Ramos (cell line): ENCODE measurements around the gene NPY.
"Not testable (repeated sequence)": the region's sequence is repeated elsewhere in the genome, so short reads cannot be mapped to it uniquely, and the experiment has no call there.

Experiments used
- in situ Hi-C: fragments of 300-500 bp; cut with MboI; formaldehyde crosslinking; loops from one replicate; pipeline ENCODE4 v1.14.3; 2022; ENCODE audit warnings: low sequenced_read_pairs; ENCODE audit not compliant: unreplicated experiment

Gene NPY

GRCh38 chr7:24283897-24284698 is at the start of gene NPY:
TSS of gene NPY (plus strand) at chr7:24284190. CDS start at chr7:24285241, 1,051 bp downstream.
- in situ Hi-C loops, result loop anchor here (25.0 kb wide), 1 partner anchor 803 kb away; no protein-coding TSS in a partner anchor

DNA sequence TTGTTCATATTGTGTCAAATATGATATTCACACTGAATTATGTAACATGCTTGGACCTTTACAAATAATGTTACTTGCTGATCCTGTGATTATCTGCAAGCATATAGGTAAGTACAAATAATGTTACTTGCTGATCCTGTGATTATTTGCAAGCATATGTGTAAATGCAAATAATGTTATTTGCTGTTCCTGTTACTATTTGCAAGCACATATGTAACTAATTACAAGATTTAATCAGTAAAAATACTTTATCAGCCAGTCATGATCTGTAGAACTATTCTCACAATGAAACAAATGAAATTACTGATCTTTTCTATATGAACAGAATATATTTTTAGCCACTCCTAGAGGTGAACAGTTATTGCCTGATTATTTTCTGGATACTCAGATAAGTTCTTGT is 44.7 kb upstream of the NPY start:
- in situ Hi-C loops, result no loop called here

- in situ Hi-C loops, result no loop called here
These were observed 42.8 kb upstream of the NPY start for GRCh38 chr7:24241206-24241605.

- in situ Hi-C loops, result no loop called here
These were observed 39.4 kb upstream of the NPY start for GRCh38 chr7:24244554-24244953.

GRCh38 chr7:24245362-24245761 is 38.6 kb upstream of the NPY start:
- in situ Hi-C loops, result no loop called here

GRCh38 chr7:24249266-24249665 is 34.7 kb upstream of the NPY start:
- in situ Hi-C loops, result no loop called here

GRCh38 chr7:24251568-24251967 is 32.4 kb upstream of the NPY start:
- in situ Hi-C loops, result no loop called here

GRCh38 chr7:24255139-24255538 is 28.9 kb upstream of the NPY start:
- in situ Hi-C loops, result no loop called here

GRCh38 chr7:24258324-24258723 is 25.7 kb upstream of the NPY start:
- in situ Hi-C loops, result not testable (repeated sequence)

DNA sequence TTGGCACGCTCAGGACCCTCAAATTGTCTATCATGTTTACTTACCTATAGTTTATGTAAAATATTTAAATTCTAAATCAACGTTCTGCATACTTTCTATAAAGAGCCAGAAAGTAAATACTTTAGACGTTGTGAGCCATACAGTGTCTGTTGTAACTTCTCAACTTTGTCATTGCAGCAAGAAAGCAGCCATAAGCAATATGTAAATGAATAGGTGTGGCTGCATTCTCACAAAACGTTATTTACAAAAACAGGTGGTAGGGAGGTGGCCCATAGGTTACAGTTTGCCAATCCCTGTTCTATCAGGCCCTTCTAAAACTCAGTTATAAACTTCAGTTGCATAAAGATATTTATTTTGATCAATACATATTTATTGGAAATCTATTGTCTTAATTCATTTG is 12.1 kb upstream of the NPY start:
- in situ Hi-C loops, result no loop called here

DNA sequence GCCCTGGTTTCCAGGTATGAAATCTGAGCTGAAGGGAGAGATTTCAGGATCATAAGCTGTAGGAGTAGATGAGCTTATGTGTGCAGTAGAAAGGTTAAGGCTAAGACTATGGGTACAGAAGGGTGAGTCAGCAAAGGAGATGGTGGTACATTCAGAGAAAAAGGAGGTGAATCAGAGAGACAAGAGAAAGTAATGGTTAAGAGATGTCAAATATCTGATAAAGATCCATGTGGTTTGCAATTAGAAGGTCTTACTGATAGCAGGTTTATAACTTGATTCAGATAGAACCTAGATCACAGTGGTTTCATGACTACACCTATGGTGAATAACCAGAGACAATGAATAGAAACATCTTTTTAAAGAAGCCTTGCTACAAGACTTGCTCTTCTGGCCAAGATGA is 4.5 kb upstream of the NPY start:
- in situ Hi-C loops, result loop anchor here (25.0 kb wide), 1 partner anchor 808 kb away; no protein-coding TSS in a partner anchor

DNA sequence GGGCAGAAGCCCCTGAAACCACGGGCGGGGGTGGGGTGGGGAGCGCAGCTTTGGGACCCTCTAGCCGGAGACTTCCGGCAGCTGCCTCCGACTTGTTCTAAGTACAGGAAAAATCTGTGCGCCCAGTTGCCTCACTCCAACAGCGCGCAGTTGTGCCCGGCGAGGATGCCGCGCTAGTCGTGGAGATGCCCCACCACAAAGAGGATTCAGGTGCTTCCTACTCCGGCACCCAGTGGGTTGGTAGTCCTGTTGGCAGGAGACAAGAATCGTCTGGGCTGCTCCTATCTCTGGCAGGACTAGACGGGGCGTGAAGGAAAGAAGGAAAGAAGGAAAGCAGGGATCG is 465 bp upstream of the NPY start:
- in situ Hi-C loops, result loop anchor here (25.0 kb wide), 1 partner anchor 804 kb away; no protein-coding TSS in a partner anchor

DNA sequence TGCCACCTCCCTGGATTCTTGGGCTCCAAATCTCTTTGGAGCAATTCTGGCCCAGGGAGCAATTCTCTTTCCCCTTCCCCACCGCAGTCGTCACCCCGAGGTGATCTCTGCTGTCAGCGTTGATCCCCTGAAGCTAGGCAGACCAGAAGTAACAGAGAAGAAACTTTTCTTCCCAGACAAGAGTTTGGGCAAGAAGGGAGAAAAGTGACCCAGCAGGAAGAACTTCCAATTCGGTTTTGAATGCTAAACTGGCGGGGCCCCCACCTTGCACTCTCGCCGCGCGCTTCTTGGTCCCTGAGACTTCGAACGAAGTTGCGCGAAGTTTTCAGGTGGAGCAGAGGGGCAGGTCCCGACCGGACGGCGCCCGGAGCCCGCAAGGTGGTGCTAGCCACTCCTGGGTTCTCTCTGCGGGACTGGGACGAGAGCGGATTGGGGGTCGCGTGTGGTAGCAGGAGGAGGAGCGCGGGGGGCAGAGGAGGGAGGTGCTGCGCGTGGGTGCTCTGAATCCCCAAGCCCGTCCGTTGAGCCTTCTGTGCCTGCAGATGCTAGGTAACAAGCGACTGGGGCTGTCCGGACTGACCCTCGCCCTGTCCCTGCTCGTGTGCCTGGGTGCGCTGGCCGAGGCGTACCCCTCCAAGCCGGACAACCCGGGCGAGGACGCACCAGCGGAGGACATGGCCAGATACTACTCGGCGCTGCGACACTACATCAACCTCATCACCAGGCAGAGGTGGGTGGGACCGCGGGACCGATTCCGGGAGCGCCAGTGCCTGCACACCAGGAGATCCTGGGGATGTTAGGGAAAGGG is 913 bp downstream of the NPY start:
- in situ Hi-C loops, result loop anchor here (25.0 kb wide), 1 partner anchor 802 kb away; no protein-coding TSS in a partner anchor

GRCh38 chr7:24290004-24290641 is 6.1 kb downstream of the NPY start:
- in situ Hi-C loops, result loop anchor here (25.0 kb wide), 1 partner anchor 797 kb away; no protein-coding TSS in a partner anchor

DNA sequence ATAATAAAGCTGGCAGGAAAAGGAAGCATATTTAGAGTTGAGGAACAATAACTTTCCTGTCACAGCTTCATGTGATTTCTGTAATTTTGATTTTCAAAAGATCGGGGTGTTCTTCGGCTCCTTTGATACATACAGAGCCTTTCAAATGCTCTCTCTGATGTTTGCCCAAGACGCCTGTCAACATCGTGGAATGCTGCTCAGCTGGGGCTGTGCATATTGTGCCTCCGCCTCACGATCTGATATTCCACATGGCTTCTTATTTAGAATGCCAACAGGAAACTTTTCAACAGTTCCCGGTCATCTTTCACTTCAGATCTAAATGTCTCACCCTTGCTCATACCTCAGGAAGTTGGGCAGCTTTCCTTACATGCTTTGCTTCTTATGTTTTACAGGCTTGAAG is 7.3 kb downstream of the NPY start:
- in situ Hi-C loops, result loop anchor here (25.0 kb wide), 1 partner anchor 796 kb away; no protein-coding TSS in a partner anchor

DNA sequence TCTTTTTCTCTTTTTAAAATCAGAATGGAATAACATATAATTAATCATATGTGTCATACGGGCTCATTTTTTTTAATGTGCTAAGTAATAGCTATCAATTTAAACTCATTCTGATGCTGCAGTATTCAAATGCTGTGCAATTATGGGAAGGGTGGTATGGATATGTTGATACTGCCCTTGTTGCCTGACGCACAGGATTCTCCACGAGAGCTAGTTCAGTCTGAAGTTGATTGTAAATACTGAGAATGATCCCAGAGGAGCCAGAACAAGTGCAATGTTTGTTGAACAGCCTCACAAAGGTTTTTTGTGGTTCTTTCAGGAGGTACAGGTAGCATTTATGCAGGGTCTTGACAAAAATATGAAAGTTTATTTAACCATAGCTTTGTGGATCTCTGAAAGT is 13.4 kb downstream of the NPY start:
- in situ Hi-C loops, result loop anchor here (25.0 kb wide), 1 partner anchor 790 kb away; no protein-coding TSS in a partner anchor

- in situ Hi-C loops, result loop anchor here (25.0 kb wide), 1 partner anchor 789 kb away; no protein-coding TSS in a partner anchor
These were observed 14.7 kb downstream of the NPY start for GRCh38 chr7:24298696-24299095.

GRCh38 chr7:24299192-24299591 is 15.2 kb downstream of the NPY start:
- in situ Hi-C loops, result loop anchor here (25.0 kb wide), 1 partner anchor 788 kb away; no protein-coding TSS in a partner anchor

DNA sequence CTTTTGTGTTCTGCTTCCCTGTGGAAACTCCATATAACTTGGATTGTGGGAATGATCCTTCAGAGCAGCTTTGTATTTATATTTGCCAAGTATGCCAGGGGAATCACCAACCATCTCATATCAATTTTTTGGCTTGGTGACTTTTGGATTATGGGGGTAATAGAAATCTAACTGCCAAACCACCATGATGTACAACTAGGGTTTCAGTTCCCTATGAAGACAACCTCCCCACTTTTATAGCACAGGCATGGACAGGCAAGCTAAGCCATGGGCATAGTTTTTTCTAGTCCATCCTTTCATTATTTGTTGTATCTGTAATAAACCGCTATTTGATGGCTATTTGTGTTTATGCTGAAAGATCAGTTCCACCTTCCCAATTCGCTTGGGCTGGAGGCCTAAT is 17.7 kb downstream of the NPY start:
- in situ Hi-C loops, result no loop called here

GRCh38 chr7:24304494-24305095 is 20.6 kb downstream of the NPY start:
- in situ Hi-C loops, result no loop called here
